ENCODE results near the gene NPNT.
"Not testable (repeated sequence)": the region's sequence is repeated elsewhere in the genome, so short reads cannot be mapped to it uniquely, and the experiment has no call there.

Gene NPNT, protein sequence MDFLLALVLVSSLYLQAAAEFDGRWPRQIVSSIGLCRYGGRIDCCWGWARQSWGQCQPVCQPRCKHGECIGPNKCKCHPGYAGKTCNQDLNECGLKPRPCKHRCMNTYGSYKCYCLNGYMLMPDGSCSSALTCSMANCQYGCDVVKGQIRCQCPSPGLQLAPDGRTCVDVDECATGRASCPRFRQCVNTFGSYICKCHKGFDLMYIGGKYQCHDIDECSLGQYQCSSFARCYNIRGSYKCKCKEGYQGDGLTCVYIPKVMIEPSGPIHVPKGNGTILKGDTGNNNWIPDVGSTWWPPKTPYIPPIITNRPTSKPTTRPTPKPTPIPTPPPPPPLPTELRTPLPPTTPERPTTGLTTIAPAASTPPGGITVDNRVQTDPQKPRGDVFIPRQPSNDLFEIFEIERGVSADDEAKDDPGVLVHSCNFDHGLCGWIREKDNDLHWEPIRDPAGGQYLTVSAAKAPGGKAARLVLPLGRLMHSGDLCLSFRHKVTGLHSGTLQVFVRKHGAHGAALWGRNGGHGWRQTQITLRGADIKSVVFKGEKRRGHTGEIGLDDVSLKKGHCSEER

DNA sequence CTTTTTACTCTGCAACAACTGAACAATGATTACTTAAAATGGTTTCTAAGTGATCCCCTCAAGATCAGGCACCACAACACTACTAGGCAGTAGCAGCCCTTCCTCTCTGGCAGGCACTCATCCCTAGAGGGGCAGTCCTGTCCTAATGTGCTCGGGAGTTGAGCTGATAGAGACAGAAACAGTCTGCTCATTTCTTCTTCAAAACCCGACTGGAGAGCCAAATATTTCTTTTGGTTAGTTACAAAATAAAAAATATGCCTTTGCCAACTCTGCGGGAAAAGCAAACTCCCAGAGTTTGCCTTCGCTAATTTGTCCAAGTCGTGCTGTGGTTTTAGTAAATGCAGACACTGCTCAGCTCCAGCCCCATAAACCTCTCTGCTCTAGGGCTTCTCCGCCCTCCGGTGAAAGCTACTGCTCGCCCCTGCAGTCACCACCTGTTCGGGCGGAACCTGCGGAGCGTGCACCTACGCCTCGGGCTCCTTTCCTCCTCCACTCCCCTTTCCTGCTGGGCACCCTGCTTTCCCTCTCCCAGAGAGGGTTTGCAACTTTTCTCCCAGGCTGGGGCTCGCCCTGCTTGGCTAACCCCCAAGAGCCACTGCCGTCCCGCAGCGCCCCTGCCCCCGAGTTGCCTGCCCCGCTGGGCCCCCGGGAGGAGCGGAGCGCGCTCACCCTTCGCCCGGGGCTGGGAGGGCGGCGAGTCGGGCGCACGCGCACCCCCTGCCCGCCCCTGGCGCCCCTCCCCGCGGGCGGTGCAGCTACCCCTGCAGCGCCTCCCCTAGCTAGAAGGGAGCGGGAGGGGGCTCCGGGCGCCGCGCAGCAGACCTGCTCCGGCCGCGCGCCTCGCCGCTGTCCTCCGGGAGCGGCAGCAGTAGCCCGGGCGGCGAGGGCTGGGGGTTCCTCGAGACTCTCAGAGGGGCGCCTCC is at the start of gene NPNT:
NPNT (plus strand) TSS at position 812 of the 923 bp plus-strand sequence. CDS start 182 bp downstream, outside the sequence.
- FAIRE-seq: no peak
- no peak for DNase-seq (ENCODE audit: extremely low spot score, insufficient read length, low read depth)

DNA sequence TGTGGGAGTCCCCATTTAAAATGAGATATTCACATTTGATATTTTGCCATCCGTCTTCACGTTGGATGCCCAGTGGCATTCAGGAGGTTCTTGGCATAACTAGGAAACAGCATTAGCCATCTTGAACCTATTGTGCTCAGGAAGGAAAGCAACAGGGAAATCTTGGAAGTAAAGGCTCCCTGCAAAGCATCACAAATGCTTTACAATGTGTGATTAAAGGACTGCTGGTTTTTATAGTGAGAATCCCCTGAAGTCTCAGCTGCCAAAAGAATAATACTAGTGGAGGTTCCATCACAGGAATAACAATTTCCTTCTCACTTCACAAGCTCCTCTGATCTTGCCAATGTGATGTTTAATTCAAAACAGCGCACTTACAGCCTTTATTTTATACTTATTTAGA is 49.7 kb upstream of the NPNT start:
- FAIRE-seq: no peak

DNA sequence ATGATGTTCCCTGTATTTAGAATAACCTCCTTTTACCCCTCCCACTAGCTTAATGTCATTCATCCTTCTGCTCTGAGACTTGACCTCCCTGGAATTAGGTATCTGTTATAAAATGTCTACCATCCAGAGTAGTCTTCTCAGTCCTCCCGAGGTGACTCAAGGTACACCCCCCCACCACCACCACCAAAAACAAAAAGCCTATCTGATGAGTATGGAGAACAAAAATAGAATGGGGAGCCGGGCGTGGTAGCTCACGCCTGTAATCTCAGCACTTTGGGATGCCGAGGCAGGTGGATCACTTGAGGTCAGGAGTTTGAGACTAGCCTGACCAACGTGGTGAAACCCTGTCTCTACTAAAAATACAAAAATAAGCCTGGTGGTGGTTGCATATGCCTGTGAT is 46.9 kb upstream of the NPNT start:
- not testable (repeated sequence) for DNase-seq (ENCODE audit: extremely low spot score, insufficient read length, low read depth); FAIRE-seq

More for the DNA sequence above, 49.7 kb upstream of the NPNT start:
- DNase-seq (ENCODE audit: extremely low spot score, insufficient read length, low read depth): no peak

DNA sequence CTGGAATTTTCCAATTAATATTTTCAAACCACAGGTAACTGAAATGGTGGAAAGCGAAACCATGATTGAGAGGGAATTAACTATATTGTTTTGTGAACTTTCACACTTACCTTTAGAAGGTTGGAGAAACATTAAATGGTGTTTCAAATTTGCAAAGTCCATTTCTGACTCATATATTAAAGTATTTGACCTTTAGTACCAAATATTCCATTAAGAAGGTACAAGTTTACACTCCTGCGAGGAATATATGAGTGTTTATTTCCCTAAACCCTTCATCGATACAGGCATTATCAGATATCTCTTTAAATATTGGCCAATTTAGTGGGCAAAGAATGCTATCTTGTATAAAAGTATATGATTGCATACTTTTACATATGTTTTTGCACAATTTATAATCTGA is 44.1 kb upstream of the NPNT start:
- no peak for DNase-seq (ENCODE audit: extremely low spot score, insufficient read length, low read depth)
- FAIRE-seq: no peak

DNA sequence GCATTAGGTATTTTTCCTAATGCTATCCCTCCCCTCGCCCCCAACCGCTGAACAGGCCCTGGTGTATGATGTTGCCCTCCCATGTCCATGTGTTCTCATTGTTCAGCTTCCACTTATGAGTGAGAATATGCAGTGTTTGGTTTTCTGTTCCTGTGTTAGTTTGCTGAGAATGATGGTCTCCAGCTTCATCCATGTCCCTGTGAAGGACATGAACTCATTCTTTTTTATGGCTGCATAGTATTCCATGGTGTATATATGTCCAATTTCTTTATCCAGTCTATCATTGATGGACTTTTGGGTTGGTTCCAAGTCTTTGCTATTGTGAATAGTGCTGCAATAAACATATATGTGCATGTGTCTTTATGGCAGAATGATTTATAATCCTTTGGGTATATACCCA is 43.0 kb upstream of the NPNT start:
- not testable (repeated sequence) for DNase-seq (ENCODE audit: extremely low spot score, insufficient read length, low read depth)

DNA sequence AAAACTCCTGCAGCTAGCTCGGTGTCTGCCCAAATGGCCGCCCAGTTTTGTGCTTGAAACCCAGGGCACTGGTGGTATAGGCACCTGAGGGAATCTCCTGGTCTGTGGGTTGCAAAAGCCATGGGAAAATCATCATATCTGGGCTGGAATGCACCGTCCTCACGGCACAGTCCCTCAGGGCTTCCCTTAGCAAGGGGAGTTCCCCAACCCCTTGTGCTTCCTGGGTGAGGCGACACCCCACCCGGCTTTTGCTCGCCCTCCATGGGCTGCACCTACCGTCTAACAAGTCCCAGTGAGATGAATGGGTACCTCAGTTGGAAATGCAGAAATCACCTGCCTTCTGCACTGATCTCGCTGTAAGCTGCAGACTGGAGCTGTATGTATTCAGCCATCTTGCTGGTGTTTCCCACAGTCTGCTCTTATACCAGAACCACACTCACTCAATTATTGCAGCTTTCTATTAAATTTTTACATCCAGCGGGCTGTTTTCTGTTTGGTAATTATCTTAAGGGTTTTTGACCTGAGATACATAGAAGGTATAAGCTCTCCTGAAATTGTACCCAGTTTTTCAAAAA is 36.7 kb upstream of the NPNT start:
- FAIRE-seq (no peak), DNase-seq (ENCODE audit: extremely low spot score, insufficient read length, low read depth) (no peak)

More for the DNA sequence above, 43.0 kb upstream of the NPNT start:
- FAIRE-seq: not testable (repeated sequence)

DNA sequence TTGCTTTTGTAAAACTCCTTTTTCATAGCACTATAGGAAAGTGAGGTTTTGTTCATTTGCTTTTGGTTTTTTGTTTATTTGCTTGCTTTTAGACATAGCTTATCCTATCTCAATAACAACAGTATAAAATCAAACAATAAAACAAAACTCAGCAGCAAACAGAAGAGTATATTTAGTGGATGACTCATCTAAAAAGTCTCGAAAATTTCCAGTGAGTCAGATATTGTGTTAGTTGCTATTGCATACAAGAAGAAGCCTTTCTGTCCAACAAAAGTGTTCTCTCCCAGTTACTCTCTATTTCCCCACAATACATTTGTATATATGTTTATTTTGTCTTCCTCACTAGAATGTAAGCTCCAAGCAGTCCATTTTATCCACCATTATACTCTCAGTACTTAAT is 36.0 kb upstream of the NPNT start:
- DNase-seq (ENCODE audit: extremely low spot score, insufficient read length, low read depth): no peak
- no peak for FAIRE-seq

DNA sequence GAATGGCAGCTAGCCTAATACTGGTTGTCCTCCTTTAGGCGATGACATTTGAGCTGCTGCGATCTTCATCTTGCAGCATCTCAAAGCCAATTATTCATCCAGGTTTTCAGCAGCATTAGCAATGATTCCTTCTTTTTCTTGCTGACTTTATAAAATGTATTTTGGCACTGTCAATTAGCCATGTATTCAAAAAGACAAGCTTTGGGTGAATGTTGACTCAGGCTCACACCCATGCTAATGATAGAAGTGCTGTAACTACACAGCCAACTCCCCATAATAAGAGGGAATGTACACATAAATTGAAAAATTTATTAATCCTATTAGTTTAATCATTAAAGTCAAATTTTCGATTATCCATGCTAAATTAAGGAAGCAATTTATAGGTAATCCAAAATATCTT is 24.3 kb upstream of the NPNT start:
- DNase-seq (ENCODE audit: extremely low spot score, insufficient read length, low read depth) (no peak), FAIRE-seq (no peak)

DNA sequence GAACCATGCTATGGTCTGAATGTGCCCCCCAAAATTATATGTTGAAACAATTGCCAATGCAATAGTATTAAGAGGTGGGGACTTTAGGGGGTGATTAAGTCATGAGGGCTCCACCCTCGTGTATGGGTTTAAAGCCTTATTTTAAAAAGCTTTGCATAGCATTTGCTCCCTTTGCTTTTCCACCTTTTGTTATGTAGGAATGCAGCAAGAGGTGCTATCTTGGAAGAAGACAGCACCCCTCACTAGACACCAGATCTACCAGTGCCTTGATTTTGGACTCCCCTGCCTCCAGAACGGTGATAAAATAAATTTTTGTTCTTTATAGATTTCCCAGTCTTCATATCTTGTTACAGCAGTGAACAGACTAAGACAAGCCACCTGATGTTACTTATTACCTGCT is 23.3 kb upstream of the NPNT start:
- no peak for FAIRE-seq
- no peak for DNase-seq (ENCODE audit: extremely low spot score, insufficient read length, low read depth)

DNA sequence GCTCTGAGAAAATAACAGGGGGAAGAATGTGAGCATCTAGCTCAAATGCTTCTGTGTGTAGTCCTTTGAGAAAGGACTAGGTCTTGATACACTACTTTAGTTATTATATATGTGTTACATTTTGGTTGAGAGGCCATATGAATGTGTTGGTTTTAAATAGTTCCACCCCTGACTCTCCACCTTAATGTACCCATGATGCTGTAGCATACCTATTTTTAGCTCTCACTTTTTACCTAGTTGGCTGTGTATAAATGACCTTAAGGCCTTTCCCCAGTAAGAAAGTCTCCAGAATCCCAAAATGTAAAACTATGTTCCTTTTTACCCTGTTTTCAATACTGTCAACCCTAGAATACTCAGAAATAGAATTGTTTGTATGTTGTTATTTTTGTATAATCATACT is 20.0 kb upstream of the NPNT start:
- DNase-seq (ENCODE audit: extremely low spot score, insufficient read length, low read depth) (no peak), FAIRE-seq (no peak)

DNA sequence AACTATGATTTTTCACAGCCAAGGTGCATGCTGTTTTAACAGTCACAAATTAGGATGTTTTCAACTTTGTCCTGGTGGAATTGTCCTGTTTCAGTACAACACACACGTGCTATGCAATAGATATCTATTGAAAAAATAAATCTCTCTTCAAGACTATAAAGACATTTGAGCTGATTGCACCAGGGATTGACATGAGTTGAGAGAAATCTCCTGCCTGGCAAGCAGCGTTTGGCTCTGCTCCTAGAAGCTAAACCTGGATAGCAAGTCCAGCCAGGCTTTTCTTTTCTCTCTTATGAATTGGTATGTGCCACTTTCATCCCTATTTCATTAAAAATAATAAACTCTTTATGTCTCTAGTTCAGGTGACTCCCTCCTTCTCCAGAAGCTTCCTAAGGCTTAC is 16.6 kb upstream of the NPNT start:
- no peak for FAIRE-seq
- no peak for DNase-seq (ENCODE audit: extremely low spot score, insufficient read length, low read depth)

DNA sequence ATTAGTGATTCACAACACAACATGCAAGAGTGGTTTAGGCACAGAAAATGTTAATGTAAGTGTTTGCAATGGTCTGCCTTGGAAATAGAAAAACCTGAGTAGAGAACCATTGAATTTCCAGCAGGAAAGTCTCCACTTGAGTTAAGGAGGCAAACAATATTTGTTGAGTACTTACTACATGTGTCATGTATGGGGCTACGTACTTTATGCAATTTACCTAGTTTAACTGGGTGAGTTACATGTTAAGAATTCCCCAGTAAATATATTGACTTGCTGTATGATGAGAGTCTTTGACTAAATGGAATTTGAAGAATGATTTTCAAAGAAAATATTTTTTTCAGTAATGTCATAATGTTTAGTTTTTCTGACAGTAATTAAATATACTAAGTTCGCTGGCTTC is 7.8 kb upstream of the NPNT start:
- DNase-seq (ENCODE audit: extremely low spot score, insufficient read length, low read depth) (no peak), FAIRE-seq (no peak)

DNA sequence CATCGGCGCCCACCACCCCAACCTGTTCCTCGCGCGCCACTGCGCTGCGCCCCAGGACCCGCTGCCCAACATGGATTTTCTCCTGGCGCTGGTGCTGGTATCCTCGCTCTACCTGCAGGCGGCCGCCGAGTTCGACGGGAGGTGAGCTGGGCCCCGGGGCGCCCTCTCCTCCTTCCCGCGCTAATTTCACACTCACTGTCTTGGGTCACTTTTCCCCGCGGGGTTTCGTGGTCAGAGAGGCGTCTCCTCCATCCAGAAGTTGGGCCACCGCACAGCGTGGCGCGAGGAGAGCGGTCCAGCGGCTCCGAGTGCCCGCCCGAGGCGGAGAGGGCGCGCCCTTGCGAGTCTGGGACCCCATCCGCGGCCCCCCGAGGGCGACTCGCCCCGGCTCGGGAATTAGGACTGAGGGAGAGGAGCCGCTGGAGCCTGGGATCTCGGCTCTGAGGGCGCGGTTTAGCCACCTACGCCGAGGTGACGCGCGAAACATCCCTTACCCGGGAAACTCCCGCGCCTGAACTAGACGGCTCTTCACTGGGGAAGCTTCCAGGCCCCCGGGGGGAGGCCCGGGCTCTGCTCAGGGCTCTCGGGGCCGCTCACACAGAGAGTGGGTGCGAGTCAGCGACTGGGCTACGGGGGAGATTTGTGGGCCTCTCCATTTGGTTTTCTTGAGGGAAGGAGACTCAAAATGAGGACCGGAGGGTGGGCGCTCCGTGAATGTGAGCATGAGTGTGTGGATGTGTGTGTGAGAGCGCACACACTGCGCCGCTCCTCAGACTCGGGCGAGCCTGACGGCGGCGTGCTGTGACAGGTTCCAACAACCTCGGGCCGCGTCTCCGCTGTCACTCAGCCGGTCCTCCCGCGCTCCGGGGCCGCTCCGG is 551 bp downstream of the NPNT start:
- DNase-seq (ENCODE audit: extremely low spot score, insufficient read length, low read depth) (no peak), FAIRE-seq (no peak)

DNA sequence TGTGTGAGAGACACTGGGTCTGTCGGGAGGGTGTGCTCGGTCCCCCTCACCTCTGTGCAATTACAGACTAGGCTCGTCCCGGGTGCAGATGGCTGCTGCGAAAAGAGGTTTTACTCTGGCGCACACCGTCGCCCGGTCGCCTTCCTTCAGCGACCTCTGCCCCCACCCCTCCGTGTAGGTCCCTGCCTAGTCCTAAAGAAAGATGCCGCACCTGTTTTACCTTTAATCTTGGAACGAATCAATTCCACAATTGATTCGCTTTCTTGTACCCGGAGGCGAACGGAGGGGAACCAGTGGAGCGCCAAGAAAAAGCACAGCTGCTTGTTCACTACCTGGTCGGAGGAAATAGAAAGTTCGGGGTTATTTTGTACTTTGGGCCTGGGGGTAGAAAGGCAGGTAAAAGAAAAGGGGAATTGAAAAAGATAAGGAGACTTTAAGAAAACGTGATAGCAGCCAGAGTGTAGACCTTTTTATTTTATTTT is 1.2 kb downstream of the NPNT start:
- FAIRE-seq: no peak
- no peak for DNase-seq (ENCODE audit: extremely low spot score, insufficient read length, low read depth)

DNA sequence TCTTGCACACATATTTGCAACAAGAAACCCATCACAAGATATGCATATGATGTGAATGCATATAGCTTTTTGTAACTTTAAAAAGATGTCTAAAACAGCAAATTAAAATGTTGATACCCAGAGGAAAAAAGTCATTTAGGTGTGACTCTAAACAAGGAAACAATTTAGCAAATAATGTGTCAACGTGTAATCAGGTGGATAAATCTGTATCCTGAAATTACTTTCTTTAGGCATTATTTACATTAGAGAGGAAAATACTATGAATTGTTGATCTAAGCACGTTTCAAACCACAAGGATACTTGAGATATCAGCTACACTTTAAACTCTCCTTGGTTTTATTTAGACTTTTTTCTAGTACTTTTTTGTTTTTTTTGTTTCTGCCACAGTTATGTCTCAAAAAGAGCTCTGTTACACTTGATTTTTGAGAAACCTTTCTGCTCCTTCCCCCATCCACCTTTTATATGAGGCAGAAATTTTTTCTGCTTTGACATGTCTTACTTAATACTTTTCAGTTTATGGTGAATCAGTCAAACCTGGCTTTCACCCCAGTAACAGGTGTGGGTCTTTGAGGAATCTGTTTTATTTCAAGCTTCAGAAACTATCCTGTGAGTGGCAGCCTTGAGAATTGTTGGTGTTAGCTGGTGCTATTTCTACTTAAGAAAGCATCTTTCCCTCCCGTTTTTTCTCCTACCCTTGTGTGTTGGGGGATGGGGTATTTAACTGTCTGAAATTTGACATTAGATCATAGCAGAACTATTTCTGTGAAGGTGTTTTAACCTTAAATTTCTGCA is 1.9 kb downstream of the NPNT start:
- no peak for FAIRE-seq
- DNase-seq (ENCODE audit: extremely low spot score, insufficient read length, low read depth): no peak

DNA sequence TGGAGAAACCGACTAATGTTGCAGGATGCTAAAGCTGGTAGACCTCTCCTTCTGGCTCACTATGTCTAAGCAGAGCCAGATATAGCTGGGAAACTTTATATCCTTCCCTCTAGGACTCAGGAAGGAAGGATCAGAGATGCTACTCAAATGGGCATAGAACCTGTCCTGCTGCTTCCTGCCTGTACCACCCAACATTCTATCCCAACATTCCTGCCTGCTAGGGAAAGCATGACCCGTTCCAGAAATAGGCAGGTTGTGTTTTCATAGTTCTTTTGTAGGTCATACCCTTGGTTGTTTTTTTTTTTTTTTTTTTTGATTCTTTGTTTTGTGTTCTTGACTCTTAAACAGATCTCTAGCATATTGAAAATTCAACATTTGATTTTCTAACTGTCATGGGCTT is 5.3 kb downstream of the NPNT start:
- FAIRE-seq (no peak), DNase-seq (ENCODE audit: extremely low spot score, insufficient read length, low read depth) (no peak)

DNA sequence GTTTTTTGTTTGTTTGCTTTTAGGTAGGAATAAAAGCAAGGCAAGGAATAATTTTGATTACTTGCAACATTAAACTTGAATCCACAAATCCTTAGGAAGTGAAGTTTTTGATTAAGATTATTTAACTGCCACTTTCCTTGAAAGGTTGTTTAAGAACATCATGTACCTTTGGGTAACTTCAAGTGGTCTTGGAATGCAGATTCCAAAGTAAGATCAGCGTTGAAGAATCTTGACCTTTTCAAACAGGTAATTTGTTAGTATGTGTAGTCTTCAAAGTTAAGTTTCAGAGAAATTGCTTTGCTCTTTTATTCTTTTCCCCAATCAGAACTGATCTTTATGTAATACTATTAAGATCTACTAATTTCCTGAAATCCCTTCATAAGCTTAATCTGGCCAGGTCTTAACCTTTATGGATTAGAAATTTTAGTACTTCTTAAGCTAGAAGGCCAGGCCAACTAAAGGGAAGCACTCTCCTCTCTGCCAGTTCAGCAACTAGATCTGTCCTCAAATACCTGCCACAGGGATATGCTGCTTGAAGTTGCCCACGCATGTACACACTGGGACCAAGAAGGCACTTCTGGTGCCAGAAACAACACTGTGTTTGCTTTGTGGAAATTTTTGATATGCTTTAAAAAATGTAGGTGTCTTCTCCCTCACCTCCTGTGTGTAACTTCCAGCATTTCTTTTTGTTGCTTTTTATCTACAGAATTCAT is 7.4 kb downstream of the NPNT start:
- DNase-seq (ENCODE audit: extremely low spot score, insufficient read length, low read depth) (no peak), FAIRE-seq (no peak)

DNA sequence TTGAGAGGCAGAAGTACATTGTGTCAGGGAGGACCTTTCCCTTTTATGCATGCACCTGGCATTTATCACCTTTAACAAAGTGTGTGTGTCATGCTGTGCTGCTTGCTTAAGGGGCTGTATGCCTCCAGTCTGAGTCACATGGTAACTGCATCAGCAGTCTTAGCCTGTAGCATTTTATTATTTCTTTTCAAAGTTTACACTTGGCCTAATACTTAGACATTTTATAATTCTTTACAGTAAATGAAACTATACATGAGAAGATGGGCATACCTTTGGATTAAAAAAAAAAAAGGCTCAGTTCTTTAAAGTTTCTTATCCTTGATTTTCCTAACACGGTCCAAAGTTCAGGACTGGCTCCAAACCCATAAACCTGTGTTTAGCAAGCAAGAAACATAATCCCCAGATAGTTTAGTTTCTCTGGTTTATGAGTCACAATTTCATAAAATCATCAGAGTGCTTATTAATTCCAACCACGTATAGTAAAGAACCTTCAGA is 14.6 kb downstream of the NPNT start:
- DNase-seq (ENCODE audit: extremely low spot score, insufficient read length, low read depth) (no peak), FAIRE-seq (no peak)

Measured in GM18507 (cell line).